ENCODE data around the gene NLRP10.

GRCh38 chr11:7999795-8000194 lies 34.5 kb upstream of the NLRP10 start:
- TF ChIP-seq CTCF (IDR thresholded peaks at IDR 0.05) = no peak
- no peak for TF ChIP-seq POLR2A (IDR thresholded peaks at IDR 0.05)

Measured in esophagus squamous epithelium (tissue), 4 donors.